ENCODE measurements around the gene ARHGEF7. TPM values are rescaled to one million over a fixed set of nuclear protein-coding genes. Genes with fewer than 3 reads are reported as not detected.

Gene ARHGEF7
- total RNA-seq, 1 experiment from 2014 or later = 100 TPM

DNA sequence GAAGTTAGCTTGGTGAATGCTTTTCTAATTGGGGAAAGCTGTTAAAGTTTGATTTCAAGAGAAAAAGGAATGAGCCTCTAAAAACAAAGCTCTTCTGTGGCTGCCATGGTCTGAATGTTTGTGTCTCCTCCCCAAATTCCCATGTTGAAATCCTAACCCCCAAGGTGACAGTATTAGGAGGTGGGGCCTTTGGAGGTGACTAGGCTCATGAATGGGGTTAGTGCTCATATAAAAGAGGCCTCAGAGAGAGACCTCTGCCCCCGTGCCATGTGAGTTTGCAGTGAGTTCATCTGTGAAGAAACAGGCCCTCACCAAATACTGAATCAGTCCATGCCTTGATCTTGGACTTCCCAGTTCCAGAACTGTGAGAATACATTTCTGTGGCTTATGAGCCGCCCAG lies 56.5 kb downstream of the ARHGEF7 start:
- Histone ChIP-seq H3K79me2 (ENCODE audit: low read length) (peaks cover 100% of the 10 kb centered on the region), H3K27ac (ENCODE audit: low read length) (no peak overlapping the region), H3K4me1 (ENCODE audit: low read length) (peaks cover 4% of the 10 kb centered on the region), H3K9me3 (ENCODE audit: low read length) (no peaks in the 10 kb centered on the region), H3K4me2 (ENCODE audit: low read depth, low read length, poor library complexity, severe bottlenecking) (no peak overlapping the region), H3K4me3 (ENCODE audit: low read length) (no peak overlapping the region), H3K27me3 (ENCODE audit: low read length) (no peaks in the 10 kb centered on the region), H3K36me3 (ENCODE audit: insufficient read depth, low read length) (peaks cover 28% of the 10 kb centered on the region), H3K9me2 (replicated peaks; ENCODE audit: insufficient read depth, low read length) (no peaks in the 10 kb centered on the region), H4K20me1 (ENCODE audit: insufficient read depth, low read depth, low read length) (peaks cover 11% of the 10 kb centered on the region; the same call in 1 of the 2 replicates), H3K9ac (ENCODE audit: low read length) (no peak overlapping the region), H2AFZ (ENCODE audit: low read length) (no peak overlapping the region)
- no peak for DNase-seq

DNA sequence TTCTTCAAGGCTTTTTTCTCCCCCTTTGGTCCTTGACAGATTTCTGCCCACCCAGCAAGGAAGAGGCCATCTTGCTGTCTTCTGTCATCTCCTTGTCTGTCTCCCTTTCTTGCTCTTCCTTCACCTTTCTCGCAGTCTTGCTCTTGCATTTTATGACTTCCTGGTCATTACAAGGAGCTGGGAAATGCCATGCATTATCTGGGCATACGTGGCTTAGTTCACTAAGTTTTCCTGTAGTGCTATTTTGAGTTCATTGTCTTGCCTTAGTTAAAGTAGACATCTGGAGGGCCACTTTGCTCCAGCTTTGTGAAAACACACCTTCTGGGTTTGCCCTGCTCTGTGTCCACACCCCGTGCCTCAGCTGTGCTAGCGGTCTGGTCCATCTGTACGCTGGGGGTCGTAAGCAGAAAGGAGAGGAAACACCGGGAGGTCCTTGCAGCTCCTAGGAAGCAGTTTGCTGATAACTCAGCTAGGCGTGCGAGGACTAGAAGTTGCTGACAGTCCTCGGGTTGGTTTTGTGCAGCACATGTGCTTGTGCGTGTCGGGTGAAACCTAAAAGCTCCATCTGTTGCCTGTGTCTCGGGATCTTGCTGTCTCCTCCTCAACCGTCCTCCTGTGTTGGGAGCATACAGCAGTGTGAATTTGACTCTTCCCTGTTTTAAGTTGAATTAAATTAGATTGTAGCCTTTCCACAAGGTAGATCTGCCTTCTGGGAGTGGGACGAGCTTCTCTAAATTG lies 59.4 kb downstream of the ARHGEF7 start:
- Histone ChIP-seq H3K36me3 (ENCODE audit: insufficient read depth, low read length) (peaks cover 18% of the 10 kb centered on the region), H4K20me1 (ENCODE audit: insufficient read depth, low read depth, low read length) (0 out of 2 replicates have a peak, but pooled peaks cover 7% of the 10 kb centered on the region), H3K9me3 (ENCODE audit: low read length) (no peaks in the 10 kb centered on the region), H3K9ac (ENCODE audit: low read length) (no peak overlapping the region), H3K27ac (ENCODE audit: low read length) (no peak overlapping the region), H3K4me2 (ENCODE audit: low read depth, low read length, poor library complexity, severe bottlenecking) (no peak overlapping the region), H2AFZ (ENCODE audit: low read length) (no peak overlapping the region), H3K27me3 (ENCODE audit: low read length) (no peaks in the 10 kb centered on the region), H3K4me3 (ENCODE audit: low read length) (no peak overlapping the region), H3K9me2 (replicated peaks; ENCODE audit: insufficient read depth, low read length) (no peaks in the 10 kb centered on the region), H3K79me2 (ENCODE audit: low read length) (peaks cover 98% of the 10 kb centered on the region), H3K4me1 (ENCODE audit: low read length) (peaks cover 4% of the 10 kb centered on the region)
- no peak for DNase-seq

DNA sequence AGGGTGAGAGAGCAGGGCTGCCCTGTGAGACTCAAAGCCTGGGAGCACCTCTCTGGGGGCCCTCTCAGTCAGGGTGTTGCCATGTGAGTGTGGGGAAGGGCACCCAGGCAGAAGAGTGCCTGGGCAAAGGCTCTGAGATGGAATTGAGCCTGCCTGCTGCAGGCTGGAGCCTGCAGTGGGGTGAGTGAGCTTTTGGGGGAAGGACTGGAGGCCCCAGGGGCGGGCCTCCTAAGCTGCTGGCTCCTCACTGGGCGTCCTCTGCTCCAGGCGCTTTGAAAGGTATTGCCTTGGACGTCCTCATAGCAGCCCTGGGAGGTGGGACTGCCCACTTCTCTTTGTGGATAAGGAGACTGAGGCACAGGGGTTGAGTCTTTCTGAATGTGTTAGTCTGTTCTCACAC lies 60.3 kb downstream of the ARHGEF7 start:
- no peak overlapping the region for H3K9ac ChIP-seq (ENCODE audit: low read length)
- H3K36me3 ChIP-seq (ENCODE audit: insufficient read depth, low read length) = peaks cover 16% of the 10 kb centered on the region
- no peak overlapping the region for H3K27ac ChIP-seq (ENCODE audit: low read length)
- H2AFZ ChIP-seq (ENCODE audit: low read length) = no peak overlapping the region
- no peaks in the 10 kb centered on the region for H3K27me3 ChIP-seq (ENCODE audit: low read length)
- H3K4me1 ChIP-seq (ENCODE audit: low read length) = peaks cover 12% of the 10 kb centered on the region
- H3K79me2 ChIP-seq (ENCODE audit: low read length) = peaks cover 98% of the 10 kb centered on the region
- H3K4me3 ChIP-seq (ENCODE audit: low read length) = no peak overlapping the region
- no peak for DNase-seq
- H3K4me2 ChIP-seq (ENCODE audit: low read depth, low read length, poor library complexity, severe bottlenecking) = no peak overlapping the region
- H3K9me2 ChIP-seq (replicated peaks; ENCODE audit: insufficient read depth, low read length) = no peaks in the 10 kb centered on the region
- no peaks in the 10 kb centered on the region for H3K9me3 ChIP-seq (ENCODE audit: low read length)
- 0 out of 2 replicates have a peak, but pooled peaks cover 7% of the 10 kb centered on the region for H4K20me1 ChIP-seq (ENCODE audit: insufficient read depth, low read depth, low read length)

DNA sequence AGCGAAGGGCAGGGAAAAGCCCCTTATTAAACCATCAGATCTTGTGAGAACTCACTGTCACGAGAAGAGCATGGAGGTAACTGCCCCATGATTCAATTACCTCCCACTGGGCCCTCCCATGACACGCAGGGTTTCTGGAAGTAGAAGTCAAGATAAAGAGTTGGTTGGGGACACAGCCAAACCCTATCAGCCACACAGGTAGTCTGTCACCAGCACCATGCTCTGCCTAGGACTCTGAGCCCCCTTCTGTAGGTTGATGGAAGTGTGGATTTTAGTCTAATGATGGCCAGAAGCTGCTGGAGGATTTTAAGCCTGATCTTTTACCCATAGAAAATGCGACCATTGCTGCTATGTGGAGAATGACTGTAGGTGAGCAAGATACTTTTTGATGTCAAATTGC lies 60.8 kb downstream of the ARHGEF7 start:
- Histone ChIP-seq H3K27ac (ENCODE audit: low read length) (no peak overlapping the region), H4K20me1 (ENCODE audit: insufficient read depth, low read depth, low read length) (0 out of 2 replicates have a peak, but pooled peaks cover 7% of the 10 kb centered on the region), H3K4me3 (ENCODE audit: low read length) (no peak overlapping the region), H3K36me3 (ENCODE audit: insufficient read depth, low read length) (peaks cover 19% of the 10 kb centered on the region), H3K27me3 (ENCODE audit: low read length) (no peaks in the 10 kb centered on the region), H3K79me2 (ENCODE audit: low read length) (peaks cover 98% of the 10 kb centered on the region), H2AFZ (ENCODE audit: low read length) (no peak overlapping the region), H3K4me2 (ENCODE audit: low read depth, low read length, poor library complexity, severe bottlenecking) (no peak overlapping the region), H3K9me3 (ENCODE audit: low read length) (no peaks in the 10 kb centered on the region), H3K9ac (ENCODE audit: low read length) (no peak overlapping the region), H3K9me2 (replicated peaks; ENCODE audit: insufficient read depth, low read length) (no peaks in the 10 kb centered on the region), H3K4me1 (ENCODE audit: low read length) (peaks cover 18% of the 10 kb centered on the region)
- DNase-seq = no peak

DNA sequence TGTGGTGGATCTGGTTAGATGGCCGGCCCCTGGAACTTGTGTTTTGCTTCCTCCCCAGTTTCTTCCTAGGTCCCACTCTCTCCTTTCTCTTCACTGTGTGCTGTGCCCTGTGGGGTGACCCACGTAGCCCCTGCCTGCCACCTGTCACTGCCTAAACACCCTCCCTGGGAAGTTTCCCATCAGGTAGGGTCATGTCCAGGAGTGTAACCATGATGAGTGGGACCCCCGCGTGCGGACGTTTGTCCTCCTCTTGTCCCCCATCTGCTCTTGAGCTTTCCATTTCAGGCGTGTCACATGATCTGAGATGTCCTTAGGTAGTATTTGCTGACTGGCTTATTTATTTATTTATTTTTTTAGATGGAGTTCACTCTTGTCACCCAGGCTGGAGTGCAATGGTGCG lies 61.3 kb downstream of the ARHGEF7 start:
- Histone ChIP-seq H3K27ac (ENCODE audit: low read length) (no peak overlapping the region), H3K4me1 (ENCODE audit: low read length) (peaks cover 23% of the 10 kb centered on the region), H4K20me1 (ENCODE audit: insufficient read depth, low read depth, low read length) (0 out of 2 replicates have a peak, but pooled peaks cover 7% of the 10 kb centered on the region), H3K36me3 (ENCODE audit: insufficient read depth, low read length) (peaks cover 20% of the 10 kb centered on the region), H3K27me3 (ENCODE audit: low read length) (no peaks in the 10 kb centered on the region), H3K9ac (ENCODE audit: low read length) (no peak overlapping the region), H3K9me2 (replicated peaks; ENCODE audit: insufficient read depth, low read length) (no peaks in the 10 kb centered on the region), H3K79me2 (ENCODE audit: low read length) (peaks cover 98% of the 10 kb centered on the region), H3K4me3 (ENCODE audit: low read length) (no peak overlapping the region), H3K4me2 (ENCODE audit: low read depth, low read length, poor library complexity, severe bottlenecking) (no peak overlapping the region), H3K9me3 (ENCODE audit: low read length) (no peaks in the 10 kb centered on the region), H2AFZ (ENCODE audit: low read length) (no peak overlapping the region)
- no peak for DNase-seq

DNA sequence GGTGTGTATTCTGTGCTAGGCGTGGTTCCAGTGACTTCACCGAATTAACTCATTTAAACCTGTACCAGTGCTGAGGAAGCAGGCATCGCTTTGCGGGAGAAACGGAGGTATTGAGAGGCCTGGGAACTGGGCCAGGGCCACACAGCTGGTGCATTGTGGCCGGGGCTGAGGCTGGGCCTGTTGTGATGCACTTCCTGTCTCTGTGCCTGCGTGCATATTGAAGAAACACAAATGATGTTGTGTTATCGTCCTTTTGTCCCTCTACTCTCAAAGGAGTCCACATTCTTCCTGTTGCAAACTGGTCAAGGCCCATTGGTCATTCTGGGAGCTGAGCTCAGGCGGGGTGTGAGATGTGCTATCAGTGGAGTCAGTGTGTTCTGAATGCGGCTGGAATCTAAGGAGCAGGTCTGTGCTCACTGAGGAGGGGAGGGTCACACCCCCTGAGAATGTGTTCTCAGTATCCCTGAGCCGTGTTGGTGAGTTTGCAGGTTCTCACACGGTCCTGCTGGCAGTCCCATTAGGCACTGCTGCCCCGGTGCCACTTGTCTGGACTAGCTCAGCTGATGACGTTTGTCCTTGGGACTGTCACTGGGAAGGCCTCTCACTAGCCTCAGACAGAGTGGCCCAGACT lies 62.1 kb downstream of the ARHGEF7 start:
- Histone ChIP-seq H3K9me2 (replicated peaks; ENCODE audit: insufficient read depth, low read length) (no peaks in the 10 kb centered on the region), H3K36me3 (ENCODE audit: insufficient read depth, low read length) (peaks cover 15% of the 10 kb centered on the region), H3K27me3 (ENCODE audit: low read length) (no peaks in the 10 kb centered on the region), H3K4me1 (ENCODE audit: low read length) (peaks cover 26% of the 10 kb centered on the region), H2AFZ (ENCODE audit: low read length) (no peak overlapping the region), H3K9me3 (ENCODE audit: low read length) (no peaks in the 10 kb centered on the region), H3K79me2 (ENCODE audit: low read length) (peaks cover 98% of the 10 kb centered on the region), H3K4me3 (ENCODE audit: low read length) (no peak overlapping the region), H4K20me1 (ENCODE audit: insufficient read depth, low read depth, low read length) (0 out of 2 replicates have a peak, but pooled peaks cover 7% of the 10 kb centered on the region), H3K27ac (ENCODE audit: low read length) (no peak overlapping the region), H3K9ac (ENCODE audit: low read length) (no peak overlapping the region), H3K4me2 (ENCODE audit: low read depth, low read length, poor library complexity, severe bottlenecking) (no peak overlapping the region)
- DNase-seq = no peak

DNA sequence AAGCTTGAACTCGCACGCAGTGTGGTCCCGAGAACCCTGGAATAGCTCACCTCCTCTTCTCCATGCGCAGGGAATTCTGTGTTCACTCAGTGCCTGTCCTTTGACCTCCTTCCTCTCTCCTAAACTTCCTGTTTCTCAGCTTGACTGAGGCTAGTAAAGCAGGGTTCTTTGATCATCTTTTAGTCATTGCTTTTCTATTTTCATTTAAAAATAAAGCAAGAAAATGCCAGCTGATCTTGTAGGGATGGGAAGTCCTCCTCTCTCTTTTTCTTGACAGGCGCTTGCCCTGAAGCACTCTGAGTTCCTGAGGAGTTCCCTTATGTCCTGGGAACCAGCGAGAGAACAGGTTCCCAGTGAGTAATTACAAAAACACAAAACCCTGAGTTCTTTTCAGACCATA lies 62.8 kb downstream of the ARHGEF7 start:
- H3K27ac ChIP-seq (ENCODE audit: low read length) = no peak overlapping the region
- DNase-seq = no peak
- no peaks in the 10 kb centered on the region for H3K9me2 ChIP-seq (replicated peaks; ENCODE audit: insufficient read depth, low read length)
- H3K4me1 ChIP-seq (ENCODE audit: low read length) = peaks cover 32% of the 10 kb centered on the region
- H3K4me2 ChIP-seq (ENCODE audit: low read depth, low read length, poor library complexity, severe bottlenecking) = no peak overlapping the region
- peaks cover 98% of the 10 kb centered on the region for H3K79me2 ChIP-seq (ENCODE audit: low read length)
- H2AFZ ChIP-seq (ENCODE audit: low read length) = no peak overlapping the region
- 0 out of 2 replicates have a peak, but pooled peaks cover under 1% of the 10 kb centered on the region for H4K20me1 ChIP-seq (ENCODE audit: insufficient read depth, low read depth, low read length)
- H3K4me3 ChIP-seq (ENCODE audit: low read length) = no peak overlapping the region
- H3K9ac ChIP-seq (ENCODE audit: low read length) = no peak overlapping the region
- no peaks in the 10 kb centered on the region for H3K9me3 ChIP-seq (ENCODE audit: low read length)
- H3K27me3 ChIP-seq (ENCODE audit: low read length) = no peaks in the 10 kb centered on the region
- H3K36me3 ChIP-seq (ENCODE audit: insufficient read depth, low read length) = peaks cover 8% of the 10 kb centered on the region; the same call in 1 of the 2 replicates

DNA sequence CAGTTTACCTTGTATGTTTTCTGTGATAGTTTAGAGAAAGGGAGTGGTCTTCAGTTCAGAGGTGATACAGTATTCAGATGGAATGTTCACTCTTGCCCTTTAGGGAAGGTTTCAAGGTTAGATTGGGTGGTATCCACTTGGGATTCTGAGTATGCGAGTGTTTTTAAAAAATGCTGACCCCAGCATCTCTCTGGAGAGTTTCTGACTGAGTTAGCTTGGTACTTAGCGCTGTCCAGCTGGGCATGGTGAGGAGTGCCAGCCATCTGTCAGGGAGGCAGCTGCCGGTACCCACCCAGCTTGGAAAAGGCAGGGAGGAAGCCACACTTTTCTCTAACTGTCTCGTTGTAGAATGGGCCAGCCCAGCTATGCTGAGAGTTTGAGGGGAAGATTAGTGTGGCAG lies 63.3 kb downstream of the ARHGEF7 start:
- Histone ChIP-seq H3K4me2 (ENCODE audit: low read depth, low read length, poor library complexity, severe bottlenecking) (no peak overlapping the region), H3K36me3 (ENCODE audit: insufficient read depth, low read length) (peaks cover 3% of the 10 kb centered on the region; the same call in 1 of the 2 replicates), H3K79me2 (ENCODE audit: low read length) (peaks cover 98% of the 10 kb centered on the region), H3K9me3 (ENCODE audit: low read length) (no peaks in the 10 kb centered on the region), H4K20me1 (ENCODE audit: insufficient read depth, low read depth, low read length) (no peaks in the 10 kb centered on the region), H3K4me1 (ENCODE audit: low read length) (peaks cover 37% of the 10 kb centered on the region), H3K4me3 (ENCODE audit: low read length) (no peak overlapping the region), H3K27ac (ENCODE audit: low read length) (no peak overlapping the region), H3K27me3 (ENCODE audit: low read length) (no peaks in the 10 kb centered on the region), H2AFZ (ENCODE audit: low read length) (no peak overlapping the region), H3K9ac (ENCODE audit: low read length) (no peak overlapping the region), H3K9me2 (replicated peaks; ENCODE audit: insufficient read depth, low read length) (no peaks in the 10 kb centered on the region)
- DNase-seq = no peak

All from Karpas-422 (cell line).